HepG2 (cell line): ENCODE results near the gene IQCN. TPM values are rescaled to one million over a fixed set of nuclear protein-coding genes. Genes with fewer than 3 reads are reported as not detected.

Experiments used
- DRAP1 ChIP-seq: IDR thresholded peaks from 2 replicates; pipeline ENCODE4 v1.6.1; 2016; ENCODE audit warnings: missing genetic modification reagents, missing compliant biosample characterization
- GTF2F1 ChIP-seq: fragments of 150-350 bp; IDR thresholded peaks from 2 replicates; pipeline ENCODE4 v1.6.1; 2014; ENCODE audit warnings: low read length
- HNF4A ChIP-seq: sonication (generic); formaldehyde crosslinking; IDR thresholded peaks from 2 replicates; pipeline ENCODE4 v1.4.0; 2020; ENCODE audit warnings: missing genetic modification reagents
- KDM6A ChIP-seq: IDR thresholded peaks from 2 replicates; pipeline ENCODE4 v1.6.1; 2016; ENCODE audit warnings: low read depth
- NFE2 ChIP-seq: sonication (generic); formaldehyde crosslinking; IDR thresholded peaks from 2 replicates; pipeline ENCODE4 v1.4.0; 2020; ENCODE audit warnings: missing genetic modification reagents
- PREB ChIP-seq: sonication (generic); formaldehyde crosslinking; IDR thresholded peaks from 2 replicates; pipeline ENCODE4 v1.4.0; 2020; ENCODE audit warnings: missing genetic modification reagents
- RBM39 ChIP-seq: fragments of 200-400 bp; formaldehyde crosslinking; IDR thresholded peaks from one replicate; pipeline ENCODE4 v1.6.1; 2018; ENCODE audit warnings: antibody characterized with exemption, mild to moderate bottlenecking, low read depth, low read length; ENCODE audit not compliant: poor library complexity, severe bottlenecking
- SUZ12 ChIP-seq: fragments of 150-350 bp; IDR thresholded peaks from 2 replicates; pipeline ENCODE4 v1.6.1; 2014; ENCODE audit warnings: low read depth, low read length
- TBX2 ChIP-seq: sonication (generic); formaldehyde crosslinking; IDR thresholded peaks from 2 replicates; pipeline ENCODE4 v1.5.0; 2020; ENCODE audit warnings: missing genetic modification reagents, mild to moderate bottlenecking, borderline replicate concordance
- TCF12 ChIP-seq, 2 experiments: fragments of 450-650 bp in 1 of 2; sonication (generic) in 1 of 2; formaldehyde crosslinking in 1 of 2; IDR thresholded peaks; 2 replicates each; pipeline versions ENCODE4 v1.6.1 to v1.8.0; 2017 to 2022; ENCODE audit warnings: antibody characterized with exemption in 1 of 2, mild to moderate bottlenecking in 1 of 2, missing genetic modification reagents in 1 of 2, moderate library complexity in 1 of 2
- TCF7 ChIP-seq: sonication (generic); IDR thresholded peaks from 2 replicates; pipeline ENCODE4 v1.6.1; 2016; ENCODE audit warnings: antibody characterized with exemption, low read depth
- ZFP36 ChIP-seq: fragments of 150-350 bp; IDR thresholded peaks from 2 replicates; pipeline ENCODE4 v1.6.1; 2018; ENCODE audit warnings: borderline replicate concordance, low read length, low read depth; ENCODE audit not compliant: partially characterized antibody
- ZNF276 ChIP-seq: sonication (generic); formaldehyde crosslinking; IDR thresholded peaks from 2 replicates; pipeline ENCODE4 v1.4.0; 2020; ENCODE audit warnings: mild to moderate bottlenecking, low read depth, missing genetic modification reagents
- ZNF713 ChIP-seq: sonication (generic); formaldehyde crosslinking; IDR thresholded peaks from 2 replicates; pipeline ENCODE4 v1.4.0; 2020; ENCODE audit warnings: mild to moderate bottlenecking, missing genetic modification reagents
- ZNF839 ChIP-seq: sonication (generic); formaldehyde crosslinking; IDR thresholded peaks from 2 replicates; pipeline ENCODE4 v1.4.0; 2020; ENCODE audit warnings: missing genetic modification reagents, mild to moderate bottlenecking, borderline replicate concordance
- polyA plus RNA-seq, 8 experiments: library from polyadenylated mRNA; depleted of rRNA in 3 of 8; stranded (reverse) in 7 of 8; unstranded in 1 of 8; fragments of >200 nt; fragmentation: Illumina TruSeq in 4 of 8; extraction: Trizol in 4 of 8; gene quantifications; 2 replicates each; pipeline versions ENCODE4 v1.2.1 to v1.2.3, GENCODE V29; 2011 to 2016; ENCODE audit warnings: low read depth in 4 of 8, missing spikeins in 1 of 8, mixed read lengths in 1 of 8; ENCODE audit not compliant: insufficient read depth in 1 of 8
- total RNA-seq, 5 experiments: library from RNA; depleted of rRNA; stranded (reverse); fragments of >200 nt; fragmentation: Illumina TruSeq; extraction: Trizol; gene quantifications; 2 replicates each; pipeline ENCODE4 v1.2.3, GENCODE V29; 2016; ENCODE audit warnings: low read depth in 1 of 5
- TF ChIP-seq, protein P1 (sequence below), 2 experiments: sonication (generic) in 1 of 2; formaldehyde crosslinking in 1 of 2; IDR thresholded peaks; 2 replicates each; pipeline versions ENCODE4 v1.5.1 to v1.6.1; 2011 to 2020; ENCODE audit warnings: borderline replicate concordance in 1 of 2, low read depth in 1 of 2, low read length in 1 of 2, mild to moderate bottlenecking in 1 of 2, missing genetic modification reagents in 1 of 2, moderate library complexity in 1 of 2
- TF ChIP-seq, protein P2 (sequence below): IDR thresholded peaks from 2 replicates; pipeline ENCODE4 v1.6.1; 2018; ENCODE audit warnings: missing genetic modification reagents
- TF ChIP-seq, protein P3 (sequence below): sonication (generic); formaldehyde crosslinking; IDR thresholded peaks from 2 replicates; pipeline ENCODE4 v1.5.0; 2020; ENCODE audit warnings: mild to moderate bottlenecking, low read depth, missing genetic modification reagents, borderline replicate concordance
- TF ChIP-seq, protein P4 (sequence below): sonication (generic); formaldehyde crosslinking; IDR thresholded peaks from 2 replicates; pipeline ENCODE4 v1.4.0; 2020; ENCODE audit warnings: missing genetic modification reagents; ENCODE audit errors: not compliant biosample characterization
- TF ChIP-seq, protein P5 (sequence below): sonication (generic); IDR thresholded peaks from 2 replicates; pipeline ENCODE4 v1.6.1; 2016; ENCODE audit warnings: low read depth, borderline replicate concordance

The IQCN gene
- total and polyA plus RNA-seq, 2 of the 13 experiments (the other 11 are each of a cell fraction or from before 2014, with no cell fraction given) = 0.04 to 0.18 TPM

DNA sequence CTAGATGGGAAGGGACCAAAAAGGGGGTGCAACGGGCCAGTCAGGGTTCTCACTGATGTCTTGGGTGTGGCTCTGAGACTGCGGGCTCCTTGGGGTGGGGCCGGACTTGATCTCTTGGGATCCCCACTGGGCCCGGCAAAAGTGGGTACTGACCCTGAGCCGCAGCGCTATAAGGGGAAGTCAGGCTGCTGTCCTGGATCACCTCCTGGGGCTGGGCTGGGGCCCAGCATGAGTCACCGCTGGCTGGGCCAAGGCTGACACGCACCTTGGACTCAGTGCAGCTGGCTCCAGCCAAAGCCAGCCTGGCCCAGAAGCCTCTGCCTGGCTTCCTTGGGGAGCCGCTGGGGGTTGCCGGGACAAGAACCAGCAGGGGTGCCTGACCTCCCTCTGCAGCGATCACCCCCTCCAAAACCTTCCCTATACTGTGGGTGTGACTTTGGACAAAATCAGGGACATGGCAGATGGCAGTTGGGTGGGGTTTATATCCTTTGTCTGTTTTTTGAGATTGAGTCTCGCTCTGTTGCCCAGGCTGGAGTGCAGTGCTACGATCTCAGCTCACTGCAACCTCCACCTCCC lies 617 bp upstream of the IQCN start (continued):
- TF ChIP-seq PREB (no peak), TBX2 (CRISPR knock-in tag) (peak; percentile 57), ZNF839 (CRISPR knock-in tag) (0 out of 2 replicates have a peak, but pooled peaks have one; percentile 58), GTF2F1 (no peak), KDM6A (CRISPR knock-in tag) (peak; percentile 56), DRAP1 (CRISPR knock-in tag) (no peak), RBM39 (no peak), ZFP36 (no peak), TCF7 (0 out of 2 replicates have a peak, but pooled peaks have one; percentile 18), HNF4A (peak; percentile 92), NFE2 (CRISPR knock-in tag) (no peak), ZNF713 (CRISPR knock-in tag) (no peak), SUZ12 (no peak), ZNF276 (CRISPR knock-in tag) (no peak), TCF12 (IDR thresholded peaks at IDR 0.05) (no peak), TCF12 (CRISPR knock-in tag; IDR thresholded peaks at IDR 0.05) (no peak)
- TF ChIP-seq, protein P1, sequence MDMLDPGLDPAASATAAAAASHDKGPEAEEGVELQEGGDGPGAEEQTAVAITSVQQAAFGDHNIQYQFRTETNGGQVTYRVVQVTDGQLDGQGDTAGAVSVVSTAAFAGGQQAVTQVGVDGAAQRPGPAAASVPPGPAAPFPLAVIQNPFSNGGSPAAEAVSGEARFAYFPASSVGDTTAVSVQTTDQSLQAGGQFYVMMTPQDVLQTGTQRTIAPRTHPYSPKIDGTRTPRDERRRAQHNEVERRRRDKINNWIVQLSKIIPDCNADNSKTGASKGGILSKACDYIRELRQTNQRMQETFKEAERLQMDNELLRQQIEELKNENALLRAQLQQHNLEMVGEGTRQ (IDR thresholded peaks at IDR 0.05; ENCODE audit: low read depth, low read length) = no peak
- TF ChIP-seq, protein P1 (CRISPR knock-in tag; IDR thresholded peaks at IDR 0.05; ENCODE audit: borderline replicate concordance) = no peak
- TF ChIP-seq, protein P2, sequence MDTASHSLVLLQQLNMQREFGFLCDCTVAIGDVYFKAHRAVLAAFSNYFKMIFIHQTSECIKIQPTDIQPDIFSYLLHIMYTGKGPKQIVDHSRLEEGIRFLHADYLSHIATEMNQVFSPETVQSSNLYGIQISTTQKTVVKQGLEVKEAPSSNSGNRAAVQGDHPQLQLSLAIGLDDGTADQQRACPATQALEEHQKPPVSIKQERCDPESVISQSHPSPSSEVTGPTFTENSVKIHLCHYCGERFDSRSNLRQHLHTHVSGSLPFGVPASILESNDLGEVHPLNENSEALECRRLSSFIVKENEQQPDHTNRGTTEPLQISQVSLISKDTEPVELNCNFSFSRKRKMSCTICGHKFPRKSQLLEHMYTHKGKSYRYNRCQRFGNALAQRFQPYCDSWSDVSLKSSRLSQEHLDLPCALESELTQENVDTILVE (CRISPR knock-in tag) = no peak
- TF ChIP-seq, protein P3, sequence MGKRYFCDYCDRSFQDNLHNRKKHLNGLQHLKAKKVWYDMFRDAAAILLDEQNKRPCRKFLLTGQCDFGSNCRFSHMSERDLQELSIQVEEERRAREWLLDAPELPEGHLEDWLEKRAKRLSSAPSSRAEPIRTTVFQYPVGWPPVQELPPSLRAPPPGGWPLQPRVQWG (CRISPR knock-in tag) = no peak
- TF ChIP-seq, protein P4, sequence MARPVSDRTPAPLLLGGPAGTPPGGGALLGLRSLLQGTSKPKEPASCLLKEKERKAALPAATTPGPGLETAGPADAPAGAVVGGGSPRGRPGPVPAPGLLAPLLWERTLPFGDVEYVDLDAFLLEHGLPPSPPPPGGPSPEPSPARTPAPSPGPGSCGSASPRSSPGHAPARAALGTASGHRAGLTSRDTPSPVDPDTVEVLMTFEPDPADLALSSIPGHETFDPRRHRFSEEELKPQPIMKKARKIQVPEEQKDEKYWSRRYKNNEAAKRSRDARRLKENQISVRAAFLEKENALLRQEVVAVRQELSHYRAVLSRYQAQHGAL (CRISPR knock-in tag) = peak; percentile 38
- TF ChIP-seq, protein P5, sequence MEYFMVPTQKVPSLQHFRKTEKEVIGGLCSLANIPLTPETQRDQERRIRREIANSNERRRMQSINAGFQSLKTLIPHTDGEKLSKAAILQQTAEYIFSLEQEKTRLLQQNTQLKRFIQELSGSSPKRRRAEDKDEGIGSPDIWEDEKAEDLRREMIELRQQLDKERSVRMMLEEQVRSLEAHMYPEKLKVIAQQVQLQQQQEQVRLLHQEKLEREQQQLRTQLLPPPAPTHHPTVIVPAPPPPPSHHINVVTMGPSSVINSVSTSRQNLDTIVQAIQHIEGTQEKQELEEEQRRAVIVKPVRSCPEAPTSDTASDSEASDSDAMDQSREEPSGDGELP = peak; percentile 91; the same call in 1 of the 2 replicates
